Stromal cell of bone marrow (primary cell): ENCODE results near the gene RASSF5.
"Not testable (repeated sequence)": the region's sequence is repeated elsewhere in the genome, so short reads cannot be mapped to it uniquely, and the experiment has no call there.

Source experiments
- DNase-seq: peaks from one replicate; pipeline ENCODE4 v3.0.0-alpha.2; 2012; ENCODE audit warnings: low read depth

Gene RASSF5

DNA sequence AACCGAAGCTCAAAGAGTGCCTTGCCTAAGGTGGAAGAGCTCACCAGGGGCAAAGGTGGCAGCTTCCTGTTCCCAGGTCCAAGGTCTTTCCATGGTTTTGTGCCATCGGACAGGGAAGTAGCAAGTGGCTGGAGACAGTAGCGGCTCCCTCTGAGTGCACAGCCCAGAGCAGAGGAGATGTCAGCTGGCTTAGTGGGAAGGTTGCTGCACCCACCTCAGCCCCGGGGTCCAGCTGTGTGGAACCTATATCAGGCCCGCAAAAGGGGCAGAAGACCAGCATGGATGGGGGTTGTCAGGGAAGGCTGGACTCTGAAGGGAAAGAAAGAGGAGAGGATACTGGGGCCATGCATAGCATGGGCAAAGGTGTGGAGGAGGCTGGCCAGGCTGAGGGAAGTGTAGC lies 30.2 kb upstream of the RASSF5 start:
- no peak for DNase-seq

DNA sequence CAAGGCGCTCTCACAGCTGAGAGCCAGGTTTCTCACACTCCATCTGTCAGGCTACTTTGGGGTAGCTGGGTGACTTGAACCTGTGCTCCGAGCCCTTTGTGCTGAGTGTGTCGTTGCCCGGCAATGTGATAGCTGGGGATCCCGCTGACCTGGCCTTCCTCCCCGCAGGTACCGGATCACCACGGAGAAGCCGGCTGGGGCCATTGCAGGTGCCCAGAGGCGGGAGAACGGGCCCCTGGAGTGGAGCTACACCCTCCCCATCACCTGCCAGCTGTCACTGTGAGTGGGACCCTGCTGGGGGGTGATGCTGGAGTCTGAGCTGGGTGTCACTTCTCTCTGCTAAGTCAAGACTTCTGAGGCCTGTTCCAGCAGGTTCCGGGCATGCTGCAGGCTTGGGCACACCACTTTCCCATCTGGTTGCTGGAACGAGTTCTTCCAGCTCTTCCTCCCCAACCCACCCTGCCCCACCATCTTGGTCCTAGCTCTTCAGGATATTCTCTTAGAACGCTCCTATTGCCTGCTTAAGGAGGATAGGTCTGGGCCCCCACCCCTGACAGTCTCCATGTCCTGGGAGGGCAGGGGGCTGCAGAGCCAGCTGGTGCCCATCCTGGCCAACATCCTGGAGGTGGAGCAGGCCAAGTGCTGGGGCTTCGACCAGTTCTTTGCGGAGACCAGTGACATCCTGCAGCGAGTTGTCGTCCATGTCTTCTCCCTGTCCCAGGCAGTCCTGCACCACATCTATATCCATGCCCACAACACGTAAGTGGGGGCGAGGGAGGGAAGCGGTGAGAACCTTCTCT lies 29.6 kb upstream of the RASSF5 start:
- DNase-seq: no peak

DNA sequence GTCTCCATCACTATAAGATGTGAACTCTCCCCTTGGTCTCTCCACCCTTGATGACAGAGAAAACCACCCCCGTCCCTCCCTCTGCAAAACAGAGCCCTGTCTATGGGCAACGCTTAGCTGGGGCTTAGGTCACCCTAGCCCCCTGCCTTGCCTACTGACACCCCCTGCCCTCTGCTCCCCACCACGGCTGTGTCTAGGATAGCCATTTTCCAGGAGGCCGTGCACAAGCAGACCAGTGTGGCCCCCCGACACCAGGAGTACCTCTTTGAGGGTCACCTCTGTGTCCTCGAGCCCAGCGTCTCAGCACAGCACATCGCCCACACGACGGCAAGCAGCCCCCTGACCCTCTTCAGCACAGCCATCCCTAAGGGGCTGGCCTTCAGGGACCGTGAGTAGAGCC lies 28.6 kb upstream of the RASSF5 start:
- no peak for DNase-seq

DNA sequence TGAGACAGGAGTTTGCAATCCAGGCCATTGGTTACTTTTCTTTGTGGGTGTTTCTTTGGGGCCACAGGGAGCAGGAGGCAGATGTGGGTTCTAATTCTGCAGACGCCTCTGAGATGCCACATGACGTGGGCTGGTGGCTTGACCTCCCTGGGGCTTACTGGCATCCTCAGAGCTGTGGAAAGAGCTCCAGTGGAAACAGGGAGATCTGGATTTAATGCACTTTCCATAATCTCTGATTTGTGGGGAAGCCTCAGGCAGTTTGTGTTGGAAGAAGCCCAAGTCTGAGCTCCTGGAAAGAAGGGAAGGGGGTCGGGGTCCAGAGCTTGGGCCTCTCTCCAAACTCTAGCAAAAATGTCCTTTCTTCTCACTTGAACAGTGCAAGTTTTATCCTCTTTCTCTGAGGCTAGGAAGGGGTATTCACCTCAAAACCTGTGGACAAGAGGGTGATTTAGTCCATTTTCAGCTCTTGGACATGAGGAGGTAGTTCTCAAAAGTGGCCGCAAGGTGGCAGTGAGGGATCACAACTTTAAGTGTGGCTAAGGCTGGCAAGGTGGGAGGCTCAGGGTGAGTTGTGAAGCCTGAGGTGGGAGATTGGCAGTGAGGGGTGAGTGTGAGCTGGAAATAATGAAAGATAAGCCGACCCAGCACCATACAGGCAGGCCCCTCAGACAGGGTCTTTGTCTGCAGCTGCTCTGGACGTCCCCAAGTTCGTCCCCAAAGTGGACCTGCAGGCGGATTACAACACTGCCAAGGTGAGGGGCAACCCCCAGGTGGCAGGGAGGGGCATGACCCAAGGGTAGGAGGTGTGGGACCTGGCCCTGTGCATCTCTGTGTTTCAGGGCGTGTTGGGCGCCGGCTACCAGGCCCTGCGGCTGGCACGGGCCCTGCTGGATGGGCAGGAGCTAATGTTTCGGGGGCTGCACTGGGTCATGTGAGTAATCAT lies 27.9 kb upstream of the RASSF5 start:
- no peak for DNase-seq

DNA sequence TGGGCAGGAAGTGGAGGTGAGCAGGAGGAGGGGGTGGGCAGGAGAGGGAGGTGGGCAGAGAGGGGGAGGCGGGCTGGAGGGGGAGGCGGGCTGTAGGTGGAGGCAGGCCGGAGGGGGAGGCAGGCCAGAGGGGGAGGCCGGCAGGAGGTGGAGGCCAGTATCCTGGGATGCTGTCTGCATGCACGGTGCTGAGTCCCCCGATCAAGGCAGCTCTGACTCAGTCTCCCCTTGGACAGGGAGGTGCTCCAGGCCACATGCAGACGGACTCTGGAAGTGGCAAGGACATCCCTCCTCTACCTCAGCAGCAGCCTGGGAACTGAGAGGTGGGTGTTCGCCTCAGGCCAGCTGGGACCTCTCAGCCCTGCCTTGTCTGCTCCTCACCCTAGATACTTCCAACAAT lies 27.1 kb upstream of the RASSF5 start:
- no peak for DNase-seq

DNA sequence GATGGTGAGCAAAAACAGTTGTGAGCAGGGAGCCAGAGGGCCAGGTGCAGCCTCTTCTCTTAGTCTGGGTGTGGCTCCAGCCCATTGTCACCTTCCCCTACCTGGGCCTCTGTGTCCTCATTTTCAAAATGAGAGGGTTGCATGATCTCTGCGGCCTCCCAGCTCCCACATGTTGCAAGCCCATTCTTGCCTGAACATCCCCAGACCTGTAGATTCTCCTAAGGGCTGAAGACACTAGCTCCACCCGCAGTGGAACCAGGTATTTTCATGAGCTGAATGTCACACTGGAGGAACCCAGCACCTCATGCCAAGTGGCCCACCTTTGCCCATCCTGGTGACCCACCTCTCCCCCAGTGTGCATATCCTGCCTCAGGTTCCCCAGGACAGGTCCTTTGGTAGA lies 24.7 kb upstream of the RASSF5 start:
- DNase-seq: no peak

DNA sequence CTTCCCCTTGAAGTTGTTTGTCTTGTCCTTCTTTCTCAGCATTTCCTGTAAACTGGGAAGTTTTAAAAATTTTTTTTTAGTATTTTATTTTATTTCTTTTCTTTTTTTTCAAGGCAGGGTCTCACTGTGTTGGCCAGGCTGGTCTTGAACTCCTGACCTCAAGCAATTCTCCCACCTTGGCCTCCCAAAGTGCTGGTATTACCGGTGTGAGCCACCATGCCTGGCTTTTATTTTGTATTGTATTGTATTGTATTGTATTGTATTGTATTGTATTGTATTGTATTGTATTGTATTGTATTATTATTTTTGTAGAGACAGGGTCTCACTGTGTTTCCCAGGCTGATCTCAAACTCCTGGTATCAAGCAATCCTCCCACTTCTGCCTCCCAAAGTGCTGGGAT lies 23.5 kb upstream of the RASSF5 start:
- DNase-seq: not testable (repeated sequence)

DNA sequence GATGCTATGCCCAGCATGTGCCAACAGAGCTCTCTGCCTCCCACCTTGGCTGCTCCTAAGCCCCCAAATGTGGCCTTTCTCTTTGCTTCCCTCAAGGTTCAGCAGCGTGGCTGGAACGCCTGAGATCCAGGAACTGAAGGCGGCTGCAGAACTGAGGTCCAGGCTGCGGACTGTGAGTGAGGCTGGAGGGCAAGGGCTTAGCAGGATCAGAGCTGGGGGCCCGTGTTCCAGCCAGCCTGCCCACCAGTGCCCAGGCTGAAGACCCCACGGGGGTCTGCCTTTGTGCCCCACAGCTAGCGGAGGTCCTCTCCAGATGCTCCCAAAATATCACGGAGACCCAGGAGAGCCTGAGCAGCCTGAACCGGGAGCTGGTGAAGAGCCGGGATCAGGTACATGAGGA lies 22.4 kb upstream of the RASSF5 start:
- no peak for DNase-seq

DNA sequence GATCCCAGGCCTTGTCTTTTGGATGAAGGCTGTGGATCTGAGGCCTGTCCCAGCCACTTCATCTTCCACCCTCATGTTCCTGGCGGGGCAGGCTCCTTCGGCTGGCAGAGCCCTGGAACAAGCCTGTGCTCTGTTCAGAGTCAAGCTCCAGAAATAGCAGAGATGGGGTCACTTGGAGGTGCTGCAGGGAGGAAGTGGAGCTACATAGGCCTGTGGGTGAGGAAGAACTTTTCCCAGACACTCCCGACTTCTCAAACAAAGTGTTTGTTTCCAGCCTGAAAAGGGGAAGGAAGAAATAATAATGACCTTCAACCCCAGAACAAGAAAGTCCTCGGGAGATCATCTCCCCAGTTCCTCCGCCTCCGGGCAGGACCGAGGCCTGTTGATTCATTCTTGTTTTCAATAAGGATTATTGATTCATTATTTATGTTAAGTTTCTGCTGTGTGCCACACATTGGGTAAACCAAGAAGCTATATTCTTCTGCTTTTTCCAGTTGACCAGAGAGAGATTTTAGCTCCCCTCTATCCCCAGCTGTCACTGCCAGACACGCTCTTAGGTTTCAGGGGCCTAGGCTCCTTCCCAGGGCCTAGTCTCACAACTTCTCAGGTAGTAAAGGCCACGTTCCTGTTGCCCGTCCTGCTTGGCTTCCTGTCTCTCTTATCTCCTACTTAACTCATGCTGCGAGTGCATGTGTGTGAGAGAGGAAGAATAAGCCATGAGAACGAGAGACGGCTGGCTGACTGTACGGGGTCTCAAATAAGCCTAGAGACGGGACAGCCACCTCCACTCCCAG lies 20.1 kb upstream of the RASSF5 start:
- DNase-seq: no peak

DNA sequence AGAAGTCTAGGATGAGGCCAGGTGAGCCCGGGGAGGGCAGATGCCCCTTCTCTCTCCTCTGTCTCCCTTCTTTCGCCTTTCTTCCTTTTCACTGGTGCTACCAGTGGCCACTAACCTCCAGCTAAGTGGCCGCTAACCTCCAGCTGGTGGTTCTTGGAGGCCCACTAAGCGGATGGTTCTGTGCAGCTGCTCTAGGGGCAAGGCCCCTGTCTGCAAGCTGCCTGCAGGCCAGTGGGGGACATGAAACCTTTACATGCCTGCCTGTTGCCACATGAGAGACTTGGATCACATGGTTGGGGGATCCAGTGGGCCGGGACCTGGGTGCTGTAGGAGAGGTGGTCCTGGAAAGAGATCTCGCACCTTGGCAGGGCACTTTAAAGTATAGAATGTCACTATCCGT lies 19.4 kb upstream of the RASSF5 start:
- DNase-seq: no peak

DNA sequence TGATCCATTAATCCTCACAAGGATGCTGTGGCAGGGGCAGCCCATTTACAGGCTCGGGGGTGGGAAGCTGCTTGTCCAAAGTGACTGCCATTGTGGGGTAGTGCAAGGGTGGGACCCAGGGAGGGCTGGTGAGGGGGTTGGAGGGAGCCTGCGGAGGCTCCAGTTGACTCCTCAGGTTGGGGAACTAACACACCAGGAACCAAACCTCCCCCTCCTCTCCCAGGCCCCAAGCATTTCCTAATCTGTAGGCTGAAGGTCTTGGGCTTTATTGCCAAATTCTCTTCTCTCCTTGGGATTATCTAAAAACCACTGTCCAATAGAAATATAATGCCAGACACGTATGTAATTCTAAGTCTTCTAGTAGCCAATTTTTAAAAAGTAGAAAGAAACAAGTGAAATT lies 18.9 kb upstream of the RASSF5 start:
- no peak for DNase-seq

DNA sequence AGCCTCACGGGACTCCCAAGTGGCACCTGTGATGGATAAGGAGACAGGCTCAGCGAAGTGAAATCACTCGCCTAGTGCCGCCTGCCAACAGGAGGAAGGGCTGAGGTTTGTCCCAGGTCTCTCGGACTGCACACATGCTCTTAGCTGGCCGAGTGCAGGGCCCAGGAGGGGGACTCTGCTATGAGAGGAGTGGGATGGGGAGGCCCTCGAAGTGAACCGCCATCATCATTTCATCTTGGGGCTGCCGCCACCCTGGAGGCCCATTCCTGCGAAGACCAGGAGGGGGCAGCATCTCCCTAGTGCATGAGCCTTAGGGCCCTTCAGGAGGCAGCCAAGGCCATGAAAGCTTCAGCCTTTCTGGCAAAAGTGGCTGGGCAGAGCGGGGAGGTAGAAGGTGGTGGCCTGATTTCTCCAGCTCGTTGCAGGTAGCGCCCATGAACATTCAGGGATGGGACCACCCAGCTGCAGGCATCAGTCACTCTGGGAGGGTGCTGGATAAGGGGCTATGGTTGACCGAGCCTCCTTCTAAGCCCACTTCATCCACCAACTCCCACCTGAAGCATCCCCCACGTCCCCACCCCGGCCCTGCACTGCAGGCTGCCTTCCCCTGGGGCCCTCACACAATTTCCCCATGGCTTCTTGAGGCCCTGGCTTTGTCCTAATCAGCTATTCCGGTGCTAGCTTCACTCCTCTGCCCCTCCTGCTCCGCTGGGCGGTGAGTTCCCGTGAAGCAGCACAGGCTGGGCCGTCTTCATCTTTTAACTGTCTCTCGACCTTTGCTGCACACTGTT lies 17.2 kb upstream of the RASSF5 start:
- no peak for DNase-seq

DNA sequence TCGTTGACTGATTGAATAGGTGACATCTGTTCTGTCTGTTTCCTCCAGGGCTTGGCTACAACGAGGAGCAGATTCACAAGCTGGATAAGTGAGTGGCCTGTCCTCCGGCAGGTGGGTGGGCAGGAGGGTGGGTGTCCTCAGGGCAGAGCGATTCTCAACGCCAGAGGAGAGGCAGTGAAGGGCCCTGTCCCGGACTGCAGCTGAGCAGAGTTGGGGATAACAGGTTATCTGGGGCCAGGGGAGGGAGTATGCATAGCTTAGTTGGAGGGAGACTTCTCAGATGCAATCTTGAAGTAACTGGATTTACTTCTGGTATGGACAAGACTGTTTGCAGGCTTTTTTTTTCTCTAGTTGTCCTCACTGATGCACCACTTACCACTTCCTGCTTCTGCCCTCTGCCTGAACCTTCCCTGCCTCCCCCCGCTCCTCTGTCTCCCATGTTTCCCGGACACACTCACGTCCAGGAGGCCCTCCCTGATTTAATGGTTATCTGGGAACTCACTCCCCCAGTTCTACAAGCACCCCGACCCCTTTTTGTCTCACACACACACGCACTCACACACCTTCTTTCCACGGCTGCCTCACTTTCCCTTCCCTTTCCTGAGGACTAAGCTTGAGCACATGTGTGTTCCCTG lies 16.4 kb upstream of the RASSF5 start:
- no peak for DNase-seq

DNA sequence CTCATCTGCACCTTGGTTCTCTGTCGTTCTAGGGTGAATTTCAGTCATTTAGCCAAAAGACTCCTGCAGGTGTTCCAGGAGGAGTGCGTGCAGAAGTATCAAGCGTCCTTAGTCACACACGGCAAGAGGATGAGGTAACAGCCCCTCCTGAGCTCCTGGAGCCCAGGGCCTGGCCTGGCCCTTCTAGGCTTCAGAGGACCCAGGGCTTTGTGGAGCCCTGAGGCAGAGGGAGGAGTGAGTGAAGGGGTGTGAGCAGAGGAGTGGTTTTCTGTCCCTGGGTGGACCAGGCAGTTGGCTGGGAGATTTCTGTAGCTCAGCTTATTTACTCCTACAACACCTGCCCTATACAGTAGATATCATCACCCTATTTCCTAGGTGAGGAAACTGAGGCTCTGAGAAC lies 15.7 kb upstream of the RASSF5 start:
- no peak for DNase-seq

DNA sequence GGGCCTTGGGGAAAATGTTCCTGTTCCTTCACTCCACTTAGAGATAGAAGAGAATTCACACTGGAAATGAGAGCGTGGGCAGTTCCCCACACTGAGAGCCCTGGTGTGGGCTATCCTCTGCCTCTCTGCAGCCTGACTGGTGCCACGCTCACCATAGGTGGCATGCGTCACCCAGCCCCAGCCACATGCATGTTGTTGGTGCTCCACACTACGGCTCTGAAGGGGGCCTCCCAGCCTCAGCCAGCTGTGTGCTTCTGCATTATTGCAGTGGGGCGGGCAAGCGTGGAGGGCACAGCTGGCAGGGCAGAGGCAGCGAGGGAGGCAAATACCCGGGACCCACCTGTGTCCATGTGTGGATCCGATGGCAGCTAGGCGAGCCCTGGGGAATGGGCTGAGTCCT lies 14.7 kb upstream of the RASSF5 start:
- no peak for DNase-seq

DNA sequence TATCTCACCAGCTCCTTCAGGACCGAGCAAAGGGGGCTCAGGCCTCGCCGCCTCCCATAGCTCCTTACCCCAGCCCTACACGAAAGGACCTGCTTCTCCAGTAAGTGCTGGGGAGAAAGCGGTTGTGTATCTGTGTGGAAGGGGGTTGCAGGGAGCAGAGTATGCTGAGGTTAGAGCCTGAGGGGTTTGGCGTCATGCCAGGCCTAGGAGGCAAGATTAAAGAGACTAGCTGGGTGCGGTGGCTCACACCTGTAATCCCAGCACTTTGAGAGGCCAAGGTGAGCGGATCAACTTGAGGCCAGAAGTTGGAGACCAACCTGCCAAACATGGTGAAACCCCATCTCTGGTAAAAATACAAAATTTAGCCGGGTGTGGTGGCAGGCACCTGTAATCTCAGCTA lies 14.1 kb upstream of the RASSF5 start:
- no peak for DNase-seq

DNA sequence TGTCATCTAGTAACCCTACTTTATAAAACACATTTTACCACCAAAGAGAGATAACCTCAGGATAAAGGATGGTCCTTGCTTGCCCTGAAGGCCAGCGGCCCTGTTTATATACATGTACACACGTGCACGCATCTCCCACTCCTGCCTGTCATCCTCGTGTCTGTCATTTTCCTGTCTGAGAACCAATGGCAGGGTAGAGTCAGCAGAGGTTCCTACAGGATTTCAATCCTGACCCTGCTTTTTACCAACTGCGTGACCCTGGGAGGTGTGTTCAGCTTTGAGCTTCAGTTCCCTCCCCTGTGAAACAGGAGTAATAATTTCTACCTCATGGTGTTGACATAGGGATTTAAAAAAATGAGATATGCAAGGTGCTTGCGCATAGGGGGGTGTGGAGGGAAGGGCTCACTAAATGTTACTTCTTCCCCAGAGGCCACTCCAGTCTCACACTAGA lies 12.3 kb upstream of the RASSF5 start:
- DNase-seq: no peak

DNA sequence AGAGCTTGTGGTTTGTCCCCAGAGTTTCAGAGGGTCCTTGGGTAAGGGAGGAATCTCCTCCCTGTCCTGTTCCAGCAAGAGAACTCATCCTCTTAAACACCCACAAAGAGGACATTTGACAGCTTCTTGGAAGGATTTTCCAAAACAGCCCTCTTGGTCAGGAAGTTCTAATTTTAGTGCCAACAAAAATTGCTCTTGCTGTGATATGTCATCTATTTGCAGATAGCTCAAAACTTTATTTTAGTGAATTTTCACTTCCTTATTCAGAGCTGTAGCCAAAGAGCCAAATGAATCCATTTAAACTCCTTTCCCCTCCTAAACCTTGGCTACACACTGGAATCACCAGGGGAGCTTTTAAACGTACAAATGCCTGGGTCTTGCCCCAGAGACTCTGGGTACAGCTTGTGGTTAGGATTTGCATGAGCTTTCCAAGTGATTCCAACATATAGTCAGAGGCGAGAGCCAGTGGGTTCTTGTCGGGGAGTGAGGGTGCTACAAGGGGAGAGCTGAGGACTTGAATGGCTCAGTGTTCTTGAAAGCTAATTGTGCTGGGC lies 11.8 kb upstream of the RASSF5 start:
- no peak for DNase-seq

DNA sequence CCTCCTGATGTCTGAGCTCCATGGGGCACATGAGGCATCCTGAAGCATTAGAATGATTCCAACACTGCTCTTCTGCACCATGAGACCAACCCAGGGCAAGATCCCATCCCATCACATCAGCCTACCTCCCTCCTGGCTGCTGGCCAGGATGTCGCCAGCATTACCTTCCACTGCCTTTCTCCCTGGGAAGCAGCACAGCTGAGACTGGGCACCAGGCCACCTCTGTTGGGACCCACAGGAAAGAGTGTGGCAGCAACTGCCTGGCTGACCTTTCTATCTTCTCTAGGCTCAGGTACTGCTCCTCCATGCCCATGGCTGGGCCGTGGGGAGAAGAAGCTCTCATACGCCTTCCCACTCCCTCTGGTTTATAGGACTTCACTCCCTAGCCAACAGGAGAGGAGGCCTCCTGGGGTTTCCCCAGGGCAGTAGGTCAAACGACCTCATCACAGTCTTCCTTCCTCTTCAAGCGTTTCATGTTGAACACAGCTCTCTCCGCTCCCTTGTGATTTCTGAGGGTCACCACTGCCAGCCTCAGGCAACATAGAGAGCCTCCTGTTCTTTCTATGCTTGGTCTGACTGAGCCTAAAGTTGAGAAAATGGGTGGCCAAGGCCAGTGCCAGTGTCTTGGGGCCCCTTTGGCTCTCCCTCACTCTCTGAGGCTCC lies 11.1 kb upstream of the RASSF5 start:
- DNase-seq: no peak

DNA sequence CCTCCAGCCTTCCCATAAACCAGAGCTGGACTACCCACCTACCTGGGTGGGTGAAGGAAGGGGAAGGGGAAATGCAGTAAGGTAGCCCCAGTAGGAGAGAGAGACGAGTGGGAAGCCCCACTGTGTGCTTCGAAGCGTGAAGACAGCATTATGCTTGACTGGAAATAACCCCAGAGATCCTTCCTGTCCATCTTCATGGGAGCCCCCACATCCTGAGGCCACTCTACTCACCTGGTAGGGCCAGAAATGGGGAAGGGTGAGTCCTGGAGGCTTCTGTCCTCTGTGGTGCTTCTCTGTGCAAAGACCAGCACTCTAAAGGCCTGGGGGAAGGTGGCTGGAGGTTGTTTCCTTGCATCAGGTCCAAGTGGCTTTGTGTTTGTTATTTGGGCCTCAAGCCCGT lies 10.0 kb upstream of the RASSF5 start:
- no peak for DNase-seq
